ENCODE results near the gene CLPX.

CLPX gene

DNA sequence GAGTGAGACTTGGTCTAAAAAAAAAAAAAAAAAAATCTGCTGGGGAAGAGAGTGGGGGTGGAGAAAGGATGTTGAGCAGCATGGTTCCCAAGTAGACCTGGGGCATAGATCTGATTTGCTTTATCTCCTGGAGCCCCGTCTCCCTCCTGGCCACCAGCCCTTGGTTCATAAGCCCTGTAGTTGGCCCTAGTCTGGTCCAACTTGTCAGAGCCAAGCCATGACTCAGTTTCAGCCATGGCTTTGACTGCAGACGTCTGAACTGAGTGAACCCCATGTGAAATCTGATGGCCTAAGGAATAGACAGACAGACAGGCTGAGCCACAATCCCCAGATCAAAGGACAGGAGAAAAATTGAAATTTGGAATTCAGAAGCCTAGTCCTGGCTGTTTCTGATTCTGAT is 28.1 kb upstream of the CLPX start:
- no peak for DNase-seq (ENCODE audit: low read depth)
- TF ChIP-seq, protein P1, sequence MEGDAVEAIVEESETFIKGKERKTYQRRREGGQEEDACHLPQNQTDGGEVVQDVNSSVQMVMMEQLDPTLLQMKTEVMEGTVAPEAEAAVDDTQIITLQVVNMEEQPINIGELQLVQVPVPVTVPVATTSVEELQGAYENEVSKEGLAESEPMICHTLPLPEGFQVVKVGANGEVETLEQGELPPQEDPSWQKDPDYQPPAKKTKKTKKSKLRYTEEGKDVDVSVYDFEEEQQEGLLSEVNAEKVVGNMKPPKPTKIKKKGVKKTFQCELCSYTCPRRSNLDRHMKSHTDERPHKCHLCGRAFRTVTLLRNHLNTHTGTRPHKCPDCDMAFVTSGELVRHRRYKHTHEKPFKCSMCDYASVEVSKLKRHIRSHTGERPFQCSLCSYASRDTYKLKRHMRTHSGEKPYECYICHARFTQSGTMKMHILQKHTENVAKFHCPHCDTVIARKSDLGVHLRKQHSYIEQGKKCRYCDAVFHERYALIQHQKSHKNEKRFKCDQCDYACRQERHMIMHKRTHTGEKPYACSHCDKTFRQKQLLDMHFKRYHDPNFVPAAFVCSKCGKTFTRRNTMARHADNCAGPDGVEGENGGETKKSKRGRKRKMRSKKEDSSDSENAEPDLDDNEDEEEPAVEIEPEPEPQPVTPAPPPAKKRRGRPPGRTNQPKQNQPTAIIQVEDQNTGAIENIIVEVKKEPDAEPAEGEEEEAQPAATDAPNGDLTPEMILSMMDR (IDR thresholded peaks at IDR 0.05; ENCODE audit: insufficient read depth, low read depth, low read length, missing control alignments): no peak
- H3K4me3 ChIP-seq (ENCODE audit: low read length): no peak overlapping the region

DNA sequence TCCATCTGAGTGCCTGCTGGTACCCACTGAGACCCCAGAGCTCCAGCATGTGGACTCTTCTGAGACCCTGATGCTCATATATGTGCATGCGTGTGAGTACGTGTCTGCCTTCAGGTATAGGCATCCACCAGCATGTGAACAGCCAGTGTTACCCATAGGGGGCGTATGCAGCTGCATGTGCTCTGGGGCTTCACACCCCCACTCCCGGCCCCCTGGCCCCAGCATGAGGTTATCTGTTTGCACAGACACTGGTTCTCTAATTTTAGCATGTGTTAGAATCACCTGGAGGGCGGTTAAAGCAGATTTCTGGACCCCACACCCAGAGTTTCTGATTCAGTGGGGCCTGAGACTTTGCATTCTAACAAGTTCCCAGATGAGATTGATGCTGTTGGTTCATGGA is 27.0 kb upstream of the CLPX start:
- peak; percentile 24 for DNase-seq (ENCODE audit: low read depth)
- no peak overlapping the region for H3K4me3 ChIP-seq (ENCODE audit: low read length)
- TF ChIP-seq, protein P1 (IDR thresholded peaks at IDR 0.05; ENCODE audit: insufficient read depth, low read depth, low read length, missing control alignments): peak; percentile 37

DNA sequence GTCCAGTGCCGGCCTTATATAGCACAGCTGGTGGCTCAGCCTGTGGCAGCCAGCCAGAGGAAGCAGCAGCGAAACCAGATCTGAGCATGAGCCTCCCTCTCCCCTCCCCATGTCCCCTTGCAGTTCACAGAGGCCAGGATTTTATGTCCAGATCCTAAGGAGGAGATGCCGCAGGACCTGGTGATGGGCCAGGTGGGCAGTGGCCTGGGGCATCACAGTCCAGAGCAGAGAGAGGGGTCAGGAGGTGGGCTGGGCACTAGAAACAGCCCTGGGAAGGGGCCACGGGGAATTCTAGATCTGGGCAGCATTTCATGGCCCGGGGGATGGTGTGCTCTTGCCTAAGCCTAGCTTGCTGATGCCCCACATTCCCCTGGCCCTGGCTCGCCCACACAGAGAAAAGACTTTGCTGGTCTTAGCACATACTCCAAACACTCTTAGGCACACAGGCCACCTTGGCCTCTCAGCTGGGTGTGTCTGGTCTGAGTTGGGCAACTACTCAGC is 26.4 kb upstream of the CLPX start:
- TF ChIP-seq, protein P1 (IDR thresholded peaks at IDR 0.05; ENCODE audit: insufficient read depth, low read depth, low read length, missing control alignments): no peak
- peak; percentile 28 for DNase-seq (ENCODE audit: low read depth)
- H3K4me3 ChIP-seq (ENCODE audit: low read length): no peak overlapping the region

DNA sequence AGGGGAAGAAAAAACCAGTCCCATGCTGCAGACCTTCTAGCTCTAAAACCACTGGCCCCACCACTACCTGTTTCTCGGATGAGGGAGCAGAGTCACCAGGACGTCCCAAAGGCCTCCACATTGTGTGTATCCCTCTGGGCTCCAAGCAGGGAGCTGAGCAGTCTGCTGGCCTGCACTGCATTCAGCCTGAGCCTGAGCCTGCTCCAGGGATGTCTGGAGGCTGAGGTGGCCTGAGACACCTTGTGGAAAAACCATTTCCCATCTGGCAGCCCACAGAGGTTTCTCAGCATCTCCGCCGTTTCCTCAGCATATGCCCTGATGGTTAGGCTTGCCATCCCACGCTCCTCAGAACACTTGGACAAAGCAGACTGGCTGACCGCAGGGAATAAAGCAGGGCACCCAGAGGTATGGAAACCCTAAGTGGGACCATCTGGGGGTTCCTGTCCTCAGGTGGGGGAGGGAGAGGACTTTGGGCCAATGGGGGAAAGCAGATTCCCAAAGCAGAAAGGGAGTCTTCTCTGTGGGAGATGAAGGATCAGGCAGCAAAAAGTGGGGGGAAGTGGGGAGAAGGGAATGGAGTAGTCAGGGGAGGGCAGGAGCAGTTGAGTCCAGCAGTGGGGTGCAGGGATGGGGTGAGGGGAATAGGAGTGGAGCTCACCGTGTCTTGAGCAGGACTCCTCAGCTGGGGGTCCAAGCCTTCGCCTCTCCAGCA is 25.8 kb upstream of the CLPX start, which contains the start of gene CILP:
Gene CILP (minus strand): TSS at position 704 of the 712 bp plus-strand sequence. CDS start 1,718 bp downstream, outside the sequence.
- no peak for DNase-seq (ENCODE audit: low read depth)
- TF ChIP-seq, protein P1 (IDR thresholded peaks at IDR 0.05; ENCODE audit: insufficient read depth, low read depth, low read length, missing control alignments): no peak
- H3K4me3 ChIP-seq (ENCODE audit: low read length): no peak within 1 kb of the TSS

DNA sequence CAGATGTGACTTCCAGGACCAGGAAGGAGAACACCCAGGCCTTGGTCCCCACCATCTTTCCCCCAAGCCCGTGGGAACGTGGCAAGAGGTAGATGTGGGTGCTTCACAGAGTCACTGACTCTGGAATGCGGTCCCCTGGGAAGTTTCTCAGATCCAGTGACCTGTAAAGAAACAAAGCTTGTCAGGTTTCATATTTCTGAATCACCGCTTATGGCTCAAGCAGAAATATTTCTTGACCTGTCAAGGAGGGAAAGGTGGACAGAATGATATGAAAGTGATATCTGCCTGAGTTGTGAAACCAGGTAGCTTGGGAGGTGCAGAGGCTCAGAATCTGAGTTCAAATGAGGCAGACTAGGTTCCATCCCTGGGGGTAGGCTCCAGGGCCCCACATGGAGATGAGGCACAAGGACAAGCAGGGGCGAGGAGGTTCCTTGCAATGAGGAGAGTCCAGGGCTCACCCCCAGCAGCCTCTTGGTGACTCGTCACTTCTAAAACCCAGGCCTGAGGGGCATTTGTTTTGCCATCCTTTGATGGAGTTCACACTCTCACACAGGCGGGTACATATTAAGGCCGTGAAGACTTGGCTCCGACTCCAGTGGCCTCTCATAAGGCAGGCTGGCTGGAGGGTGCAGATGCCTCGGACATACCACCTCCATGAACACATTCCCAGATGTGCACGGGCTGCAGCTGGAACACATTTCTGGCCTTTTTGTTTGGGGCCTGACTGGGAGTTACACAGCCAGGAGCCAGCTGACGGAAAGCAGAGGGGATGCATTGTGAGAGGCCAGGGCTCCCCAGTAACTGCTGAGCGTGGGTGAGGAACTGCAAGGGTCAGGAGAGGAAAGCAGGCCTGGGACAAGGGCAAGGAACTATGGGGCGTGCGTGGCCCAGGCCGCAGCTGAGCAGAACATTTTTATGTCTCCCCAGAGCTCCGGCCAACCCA is 24.8 kb upstream of the CLPX start:
- H3K4me3 ChIP-seq (ENCODE audit: low read length): no peak overlapping the region
- TF ChIP-seq, protein P1 (IDR thresholded peaks at IDR 0.05; ENCODE audit: insufficient read depth, low read depth, low read length, missing control alignments): no peak
- no peak for DNase-seq (ENCODE audit: low read depth)

DNA sequence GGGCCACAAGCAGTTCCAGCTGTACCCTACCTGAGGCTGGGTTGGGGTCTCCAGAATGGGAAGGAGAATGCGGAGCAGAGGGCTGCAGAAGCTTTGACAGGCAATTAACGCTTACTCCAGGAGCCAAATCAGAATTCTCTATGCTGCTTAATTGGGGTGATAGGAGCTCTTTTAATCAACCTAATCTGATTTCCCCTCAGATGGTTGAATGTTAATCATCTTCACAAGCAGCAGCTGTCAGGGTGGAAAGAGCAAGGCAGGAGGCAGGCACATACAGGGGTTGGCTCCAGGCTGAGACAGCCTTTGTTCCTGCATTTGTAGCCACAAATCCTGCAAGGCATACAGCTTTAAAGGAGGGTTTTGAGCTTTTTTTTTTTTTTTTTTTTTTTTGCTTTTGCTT is 23.5 kb upstream of the CLPX start:
- TF ChIP-seq, protein P1 (IDR thresholded peaks at IDR 0.05; ENCODE audit: insufficient read depth, low read depth, low read length, missing control alignments): no peak
- H3K4me3 ChIP-seq (ENCODE audit: low read length): no peak overlapping the region
- no peak for DNase-seq (ENCODE audit: low read depth)
